ENCODE measurements around the gene INSYN2A. TPM values are rescaled to one million over a fixed set of nuclear protein-coding genes. Genes with fewer than 3 reads are reported as not detected.

Gene INSYN2A
- polyA plus RNA-seq, 1 donor = 0.65 TPM

DNA sequence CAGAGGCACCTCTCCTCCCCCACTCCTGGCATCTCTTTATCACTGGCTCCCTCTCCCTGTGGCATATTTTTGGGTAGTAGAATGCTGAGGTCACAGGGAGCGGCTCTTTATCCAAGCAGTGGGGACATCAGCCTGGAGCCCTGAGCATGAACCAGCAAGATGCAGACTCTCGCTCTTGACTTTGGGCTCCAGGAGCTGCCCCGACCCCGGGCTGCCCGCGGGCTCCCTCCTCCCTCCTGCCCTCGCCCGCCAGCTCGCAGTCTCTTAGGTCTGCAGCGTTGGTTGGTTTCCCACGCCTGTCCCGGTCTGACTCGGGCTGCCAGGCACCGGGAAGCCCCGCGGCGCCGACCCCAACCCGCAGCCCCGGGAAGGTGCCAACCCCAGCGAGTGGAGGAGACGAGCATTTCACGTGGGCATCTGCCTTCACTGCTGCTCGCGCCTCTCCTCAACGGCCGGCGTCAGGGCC, 1.3 kb downstream of the INSYN2A start:
- no peak for DNase-seq

DNA sequence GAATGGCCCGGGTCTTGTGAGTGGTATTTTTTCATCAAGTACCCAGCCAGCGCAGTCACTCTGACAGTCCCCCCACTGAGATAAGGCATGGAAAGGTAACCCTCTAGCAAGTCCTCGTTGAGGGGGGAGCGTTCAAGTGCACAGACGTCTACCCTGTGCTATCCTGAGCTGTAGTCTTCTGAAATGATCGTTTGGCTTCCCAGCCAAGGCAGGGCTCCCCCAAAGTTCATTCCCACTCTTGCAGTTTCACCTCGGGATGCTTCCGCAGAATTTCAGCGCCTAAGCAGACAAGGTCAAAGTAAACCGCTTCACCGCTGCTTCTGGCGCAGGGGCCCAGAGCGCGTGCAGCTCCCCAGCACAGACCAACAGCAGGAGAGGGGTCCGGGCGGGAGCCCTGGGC, 1.8 kb downstream of the INSYN2A start:
- no peak for DNase-seq

DNA sequence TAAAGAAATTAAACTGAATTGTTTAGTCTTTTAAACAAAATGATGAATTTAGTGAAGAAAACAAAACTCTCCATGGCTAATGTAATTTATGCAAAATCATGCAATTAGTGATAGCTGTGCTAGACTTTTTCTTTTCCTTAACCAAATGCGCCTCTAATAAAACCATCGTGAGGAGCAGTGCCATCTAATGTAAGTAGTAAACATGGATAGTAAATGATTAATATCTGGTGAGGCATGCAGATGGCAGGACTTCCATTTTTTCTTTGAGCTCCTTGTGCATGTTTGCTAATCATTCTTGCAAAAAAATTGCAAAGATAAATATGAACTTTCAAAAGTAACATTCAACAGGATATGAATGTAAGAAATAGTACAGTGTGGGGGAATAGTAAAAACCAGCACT, 2.3 kb downstream of the INSYN2A start:
- DNase-seq = no peak

DNA sequence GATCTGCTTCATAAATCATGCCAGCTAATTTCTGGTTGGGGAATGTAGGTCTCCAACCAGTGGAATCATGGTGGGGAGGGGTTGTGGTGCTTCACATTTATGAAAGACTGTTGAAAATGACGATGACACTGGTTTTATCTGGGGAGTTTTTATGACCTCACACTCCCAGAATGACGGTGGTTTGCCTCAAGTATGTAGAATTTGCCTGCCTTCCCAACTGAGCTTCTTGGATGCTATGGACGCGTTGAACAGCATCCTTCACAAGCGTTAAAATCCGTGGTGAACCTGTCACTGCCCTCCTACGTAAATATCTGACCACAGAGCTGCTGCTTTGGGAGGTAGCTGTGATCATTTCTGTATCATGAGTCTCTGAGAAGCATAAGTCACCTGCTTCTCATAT, 3.3 kb downstream of the INSYN2A start:
- no peak for DNase-seq

DNA sequence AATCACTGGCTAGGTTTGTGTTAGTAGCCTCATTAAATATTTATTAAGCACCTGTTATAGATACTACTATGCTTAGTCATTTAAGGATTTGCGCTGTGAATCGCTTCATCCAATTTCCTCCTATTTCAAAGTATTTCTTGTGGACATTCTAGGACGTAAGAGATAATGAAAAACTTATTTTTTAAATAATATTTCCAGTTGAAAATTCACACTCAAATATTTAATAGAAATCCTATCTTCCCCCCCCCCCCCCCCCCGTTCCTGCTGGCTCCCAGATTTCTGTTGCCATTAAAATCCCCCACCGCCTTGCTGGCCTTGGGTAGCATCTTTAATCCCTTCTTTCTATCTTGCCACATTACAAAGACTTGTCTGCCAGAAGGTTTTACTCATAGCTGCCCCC, 6.0 kb downstream of the INSYN2A start:
- DNase-seq = no peak

DNA sequence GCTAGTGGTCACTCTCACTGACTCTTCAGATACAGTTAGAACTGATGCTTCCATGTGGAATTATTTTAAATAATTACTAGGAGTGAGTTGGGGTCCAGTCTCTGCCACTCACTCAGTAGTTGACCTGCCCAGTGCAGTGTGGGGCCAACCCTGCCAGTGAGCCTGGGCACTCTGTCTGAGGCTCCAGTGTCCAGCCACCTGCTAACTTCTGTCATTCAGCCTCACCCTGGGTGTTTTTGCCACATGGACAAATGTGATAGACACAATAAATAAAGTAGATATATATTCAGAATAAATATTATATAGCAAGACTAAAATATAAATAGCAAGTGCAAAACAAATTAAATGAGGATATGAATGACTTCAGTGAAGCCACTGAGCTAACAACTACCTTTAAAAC, 7.2 kb downstream of the INSYN2A start:
- DNase-seq = no peak

DNA sequence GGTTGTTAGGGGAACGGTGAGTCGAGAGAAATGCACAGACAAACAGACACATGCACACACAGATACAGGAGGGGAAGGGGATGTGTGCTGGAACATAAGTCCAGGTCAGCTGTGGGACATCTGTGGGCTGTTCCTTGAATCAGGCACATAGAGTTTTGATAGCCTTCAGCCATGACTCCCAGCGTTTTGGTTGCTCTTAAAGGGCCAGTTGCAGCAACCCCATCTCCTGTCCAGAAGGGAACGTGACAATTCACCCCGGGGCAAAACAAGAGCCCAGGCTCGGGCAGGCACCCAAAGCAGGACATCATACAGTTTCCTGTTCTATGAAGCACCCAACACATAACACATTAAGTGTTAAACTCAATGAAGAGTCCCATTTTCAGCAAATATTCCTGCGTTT, 9.6 kb downstream of the INSYN2A start:
- no peak for DNase-seq

DNA sequence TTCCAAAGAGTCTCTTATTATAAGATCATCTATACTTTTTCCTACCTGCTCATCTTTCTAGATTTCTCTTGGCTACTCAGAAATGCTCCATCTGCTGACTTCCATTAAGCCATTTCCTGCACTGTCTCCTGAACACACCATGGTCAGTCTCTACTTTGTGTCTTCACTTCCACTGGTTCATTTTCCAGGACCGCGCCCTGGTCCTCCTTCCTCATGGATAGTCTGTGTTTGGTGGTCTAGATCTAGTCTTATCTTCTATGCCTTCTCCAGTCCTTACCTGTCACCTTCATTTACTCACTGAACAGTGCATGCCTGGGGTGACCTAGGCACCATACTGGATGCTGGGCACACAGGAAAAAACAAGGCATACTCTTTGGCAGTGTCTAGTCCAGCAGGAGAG, 11.8 kb downstream of the INSYN2A start:
- DNase-seq = no peak

DNA sequence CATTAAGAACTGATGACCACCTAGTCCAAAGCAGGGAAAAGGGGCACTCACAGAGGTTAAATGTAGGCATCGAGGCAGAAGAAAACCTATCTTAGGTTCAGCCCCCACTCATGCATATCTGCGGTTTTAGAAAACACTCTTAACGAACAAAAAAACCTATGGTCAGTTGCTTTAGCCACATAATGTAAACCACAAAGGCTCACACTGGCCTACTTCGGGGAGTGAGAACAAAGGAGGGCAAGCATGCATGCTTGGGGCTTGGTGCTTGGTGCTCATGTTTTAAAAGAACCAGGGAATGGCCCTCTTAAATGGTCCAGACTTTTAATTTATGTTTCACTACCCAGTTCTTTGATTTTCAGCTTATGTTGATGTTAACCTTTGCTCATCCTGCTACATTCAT, 14.2 kb downstream of the INSYN2A start:
- DNase-seq = no peak

DNA sequence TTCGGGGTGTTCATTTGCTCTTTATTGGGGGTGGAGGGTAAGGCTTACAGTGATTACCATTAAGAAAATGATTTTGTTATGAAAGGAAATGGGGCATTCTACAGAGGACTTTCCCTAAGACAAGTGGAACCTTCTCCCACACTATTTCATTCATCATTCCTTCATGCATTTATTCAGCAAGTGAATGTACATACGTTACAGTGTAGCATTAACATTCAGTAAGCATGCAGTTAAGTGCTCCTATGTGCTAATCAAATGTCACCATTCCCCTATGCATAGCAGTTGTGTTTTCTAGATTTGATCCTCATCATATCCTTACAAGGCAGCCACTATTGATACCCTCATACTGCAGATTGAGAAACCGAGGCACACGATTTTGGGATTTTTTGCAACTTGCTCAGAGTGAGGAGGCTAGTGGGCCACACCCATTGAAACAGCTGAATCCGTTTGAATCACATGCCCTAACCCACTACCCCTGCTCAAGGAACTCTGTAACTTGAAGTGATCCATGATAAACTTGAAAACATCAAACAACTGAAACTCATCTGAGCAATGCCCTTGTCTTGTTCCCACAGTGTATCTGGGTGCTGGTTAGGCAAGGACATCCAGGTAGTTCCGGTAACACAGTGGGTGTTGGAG, 16.7 kb downstream of the INSYN2A start:
- DNase-seq = no peak

DNA sequence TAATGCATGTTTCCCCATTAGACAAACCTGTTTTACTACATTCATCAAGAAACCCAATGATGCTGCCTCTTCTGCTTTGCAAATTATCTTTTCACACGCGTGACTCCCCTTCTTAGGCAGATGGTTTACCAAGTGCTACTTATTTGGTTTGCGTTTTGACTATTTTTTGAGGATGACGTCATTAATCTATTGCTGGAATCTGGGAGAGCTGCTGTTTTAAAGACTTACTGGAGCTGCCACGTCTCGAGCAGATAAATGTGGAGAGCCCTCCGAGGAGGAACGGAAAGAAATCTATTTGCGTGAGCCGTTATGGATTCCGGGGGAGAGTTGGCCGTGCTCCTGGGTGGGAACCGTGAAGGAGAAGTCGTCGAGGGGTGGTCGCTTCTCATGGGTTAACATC, 19.7 kb downstream of the INSYN2A start:
- DNase-seq = no peak

DNA sequence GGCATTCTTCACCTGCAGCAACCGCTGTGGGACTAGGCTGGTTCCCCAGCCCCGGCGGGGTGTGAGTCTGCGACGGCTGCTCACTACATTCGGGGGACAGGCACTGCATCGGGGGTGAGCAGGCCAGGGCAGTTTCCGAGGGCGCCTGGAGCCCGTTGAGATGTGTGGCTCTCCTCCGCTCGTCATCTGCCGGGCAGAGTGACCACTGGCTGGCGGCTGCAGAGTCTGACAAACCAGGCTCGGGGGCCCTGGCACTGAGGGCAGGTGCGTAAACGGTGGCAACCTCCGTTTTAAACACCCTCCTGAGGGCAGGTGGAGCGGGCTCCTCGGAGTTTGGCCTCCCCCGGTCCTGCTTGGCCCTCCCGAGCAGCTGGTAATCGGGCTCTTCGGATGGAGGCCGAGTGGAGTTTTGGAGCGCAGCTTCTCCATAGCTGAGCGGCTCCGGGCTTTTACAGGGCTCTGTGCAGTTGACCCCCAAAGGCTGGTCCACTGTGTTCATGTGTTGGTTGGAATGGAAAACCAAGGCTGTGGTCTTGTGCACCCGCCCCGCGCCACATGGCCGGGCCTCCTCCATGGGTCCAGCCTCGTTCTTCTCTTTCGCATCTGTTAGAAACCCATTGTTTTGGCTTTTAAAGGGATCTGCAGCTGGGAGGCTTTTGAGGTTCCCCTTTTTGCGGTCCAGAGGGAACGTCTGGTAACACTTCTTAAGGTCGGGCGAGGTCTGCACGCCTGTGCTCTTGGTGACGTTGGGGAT, 20.9 kb downstream of the INSYN2A start:
- DNase-seq = no peak

DNA sequence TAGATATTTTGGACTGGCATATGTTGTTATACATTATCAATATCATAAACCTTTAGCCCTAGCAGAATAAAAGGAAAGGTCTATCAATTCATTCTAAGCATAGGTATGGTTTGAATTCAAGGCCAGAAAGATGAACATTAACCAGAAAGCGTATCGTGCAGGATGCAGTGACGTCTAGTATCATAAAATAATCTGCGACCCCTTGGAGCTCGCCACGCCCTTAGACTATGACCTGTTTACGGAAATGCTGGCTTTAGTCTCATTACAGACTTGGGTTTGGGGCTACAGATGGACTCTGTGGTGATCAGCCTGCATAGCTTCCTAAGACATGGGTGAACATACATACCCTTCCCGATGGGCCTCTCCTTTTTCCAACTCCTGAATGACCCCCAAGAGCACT, 21.5 kb downstream of the INSYN2A start:
- no peak for DNase-seq

DNA sequence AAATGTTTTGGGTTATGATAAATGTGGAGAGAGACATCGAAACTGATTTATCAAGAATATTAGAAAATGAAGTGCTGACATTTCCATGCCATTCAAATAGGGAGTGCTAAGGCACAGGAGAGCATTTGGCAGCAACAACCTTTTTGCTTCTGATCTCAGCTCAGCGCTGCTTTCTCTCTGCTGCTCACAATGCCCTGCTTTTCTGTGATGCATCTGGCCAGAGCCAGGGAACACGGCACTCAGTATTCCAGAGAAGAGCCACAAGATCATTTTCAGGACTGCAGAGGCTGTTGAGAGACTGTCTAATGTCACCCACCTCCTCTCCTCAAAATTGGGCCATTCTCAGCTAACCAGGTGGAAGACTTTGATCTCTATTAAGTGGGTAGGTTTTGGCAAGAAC, 28.1 kb downstream of the INSYN2A start:
- DNase-seq = no peak

DNA sequence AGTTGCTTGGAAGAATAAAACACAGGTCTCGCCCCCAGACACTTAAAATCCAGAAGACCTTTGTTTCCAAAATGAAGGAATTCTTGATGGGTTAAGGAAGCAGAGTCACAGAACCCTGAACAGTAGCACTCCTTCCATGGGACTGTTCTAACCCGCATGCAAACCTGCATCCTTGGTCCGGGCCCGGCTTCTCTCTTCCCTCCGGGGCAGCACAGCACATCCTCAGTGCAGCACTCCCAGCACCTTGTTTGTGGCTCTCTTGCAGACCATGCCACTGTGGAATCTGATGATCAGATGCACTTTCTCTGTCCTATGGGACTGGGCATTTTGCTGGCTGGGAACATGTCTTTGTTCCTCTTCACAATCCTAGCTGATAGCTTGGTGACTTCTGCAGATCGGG, 33.5 kb downstream of the INSYN2A start:
- no peak for DNase-seq

DNA sequence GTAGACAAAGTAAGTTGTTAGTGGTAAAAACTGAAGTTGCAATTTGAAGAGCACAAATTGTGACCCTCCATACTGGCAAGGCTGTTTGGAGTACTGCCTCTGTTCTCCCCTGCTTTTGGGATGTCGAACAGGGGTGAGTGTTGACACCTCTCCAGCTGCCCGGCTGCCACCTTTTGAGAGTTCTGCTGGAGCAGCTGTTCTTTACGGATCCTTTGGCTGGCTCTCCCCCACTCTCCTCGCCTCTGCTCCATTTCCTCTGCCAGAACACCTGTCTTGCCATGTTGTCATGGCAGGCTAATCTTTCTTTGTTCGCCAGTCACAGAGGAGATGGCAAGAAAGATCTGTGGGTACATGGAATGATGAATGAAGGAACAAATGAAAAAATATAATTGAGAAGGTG, 34.9 kb downstream of the INSYN2A start:
- DNase-seq = no peak

DNA sequence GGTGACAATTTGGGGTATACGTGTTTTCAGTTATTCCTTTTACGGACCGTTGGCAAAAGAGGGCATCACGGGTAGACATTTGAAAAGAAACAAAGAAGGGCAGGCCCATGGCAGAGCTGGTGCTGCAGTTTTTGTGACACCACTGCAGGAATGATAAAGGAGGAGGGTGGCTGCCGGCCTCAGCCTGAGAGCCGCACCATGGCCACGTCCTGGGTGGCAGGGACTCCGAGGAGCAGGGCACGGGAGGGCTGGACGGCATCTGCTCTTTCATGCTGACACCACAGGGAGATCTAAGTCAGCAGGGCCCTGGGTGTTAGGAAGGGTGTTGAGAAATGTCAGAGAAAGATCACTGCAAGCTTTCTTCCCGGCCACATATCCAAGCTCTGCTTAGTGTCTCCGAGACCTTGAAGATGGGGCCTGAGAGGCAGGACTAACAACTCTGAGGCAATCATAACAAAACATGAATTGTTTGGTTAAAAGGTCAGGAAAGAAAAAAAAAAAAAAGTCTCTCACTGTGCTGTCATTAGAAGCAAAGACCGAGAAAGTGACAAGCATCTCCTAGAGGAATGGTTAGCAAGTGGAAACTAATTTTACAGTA, 36.6 kb downstream of the INSYN2A start:
- DNase-seq = no peak

DNA sequence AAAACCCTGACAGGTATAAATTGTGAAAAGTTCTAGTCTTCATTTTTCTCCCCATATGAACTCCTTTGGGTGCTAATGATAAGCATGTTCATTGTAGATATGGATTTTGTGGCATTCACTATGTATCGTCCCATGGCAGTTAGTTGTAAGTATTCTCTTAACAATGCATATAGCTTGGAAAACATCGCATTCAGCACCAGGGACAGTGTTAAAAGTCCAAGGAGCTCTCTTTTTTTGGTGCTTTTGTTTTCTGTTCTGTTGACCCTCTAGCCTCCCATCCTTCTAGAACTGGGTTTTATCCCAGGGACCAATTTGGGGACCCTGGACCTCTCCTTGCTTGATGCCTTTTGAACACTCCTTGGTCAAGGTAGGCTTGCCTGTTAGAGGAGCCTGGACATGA, 37.7 kb downstream of the INSYN2A start:
- no peak for DNase-seq

DNA sequence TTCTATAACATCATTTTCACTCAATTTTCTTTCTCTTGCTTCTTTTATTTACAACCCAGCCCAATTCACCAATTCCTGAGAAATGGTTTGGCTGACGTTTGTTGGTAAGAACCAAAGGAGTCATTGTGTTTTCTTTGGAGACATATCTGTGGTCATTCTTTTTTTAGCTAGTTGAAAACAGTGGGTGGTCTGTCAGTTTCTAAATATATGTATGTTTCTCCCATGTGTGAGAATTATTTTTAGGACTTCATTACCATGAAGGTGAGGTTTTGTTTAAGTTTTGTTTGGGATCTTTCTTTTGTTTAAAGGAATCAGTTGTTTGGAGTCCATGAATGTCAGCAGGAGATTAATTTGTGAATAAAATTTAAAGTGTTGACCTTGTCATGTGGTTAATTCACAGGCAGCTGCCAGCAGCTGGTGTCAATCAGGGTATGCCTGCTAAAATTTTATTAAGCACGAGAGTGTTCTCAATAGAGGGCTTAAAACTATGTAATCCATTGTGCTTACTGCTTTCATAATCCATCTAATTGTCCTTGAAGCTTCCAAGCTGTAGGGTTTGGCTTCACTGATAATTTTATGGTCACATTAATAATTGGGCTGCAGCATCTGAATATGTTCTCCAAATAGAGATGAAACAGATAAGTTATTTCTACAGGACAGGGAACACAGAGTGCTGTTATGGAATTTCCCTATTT, 38.7 kb downstream of the INSYN2A start:
- DNase-seq = no peak

DNA sequence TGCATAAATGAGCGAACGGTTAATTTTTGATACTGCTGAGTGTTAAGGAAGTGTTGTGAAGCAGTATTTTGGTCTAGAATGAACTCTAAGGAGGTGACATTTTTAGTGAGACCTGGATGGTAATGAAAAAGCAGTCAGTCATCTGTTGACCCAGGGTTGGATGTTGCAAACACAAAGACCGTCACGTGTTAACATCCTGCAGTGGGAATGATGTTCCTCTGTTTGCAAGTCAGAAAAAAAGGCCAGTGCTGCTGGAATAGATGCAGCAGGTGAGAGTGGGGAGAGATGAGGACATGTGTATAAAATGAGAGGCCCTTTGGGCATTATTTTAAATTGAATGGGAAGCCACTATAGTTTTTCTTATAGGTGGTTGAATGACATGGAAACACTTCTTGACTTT, 39.3 kb downstream of the INSYN2A start:
- DNase-seq = no peak

DNA sequence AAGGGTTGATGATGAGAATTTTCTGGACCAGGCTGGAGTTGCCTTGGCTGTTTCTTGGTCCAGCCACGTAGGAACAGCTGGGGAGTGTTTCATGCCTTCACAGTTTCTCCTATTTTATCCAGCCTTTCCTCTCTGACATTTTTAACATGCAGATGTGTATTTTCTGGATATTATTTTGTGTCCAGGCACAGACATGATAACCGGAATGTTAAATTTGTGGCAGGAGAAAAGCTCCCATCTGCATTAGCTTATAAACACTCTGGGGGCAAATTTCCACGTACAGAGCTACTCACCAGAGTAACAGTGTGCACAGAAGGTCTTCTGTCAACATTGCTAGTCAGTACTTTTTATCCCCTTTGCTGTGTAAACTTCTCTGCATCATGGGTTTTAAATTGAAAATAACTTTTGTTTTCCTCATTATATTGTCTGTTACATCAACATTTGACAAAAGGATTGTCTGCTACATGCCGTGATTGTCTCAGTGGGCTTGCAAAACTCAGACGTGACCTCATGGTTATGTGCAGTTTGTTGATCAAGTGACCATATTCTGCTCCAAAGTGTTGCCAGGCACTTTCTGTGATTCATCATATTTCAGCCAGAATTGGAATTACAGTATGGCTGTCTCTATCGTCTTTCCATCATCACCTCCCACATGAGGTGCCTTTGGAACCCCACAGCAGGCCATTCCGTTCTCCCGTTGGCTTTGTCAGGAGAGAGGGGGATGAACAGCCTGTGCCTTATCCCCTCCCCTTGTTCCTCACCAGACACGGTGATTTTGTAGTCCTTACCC, 41.4 kb downstream of the INSYN2A start:
- DNase-seq = no peak

DNA sequence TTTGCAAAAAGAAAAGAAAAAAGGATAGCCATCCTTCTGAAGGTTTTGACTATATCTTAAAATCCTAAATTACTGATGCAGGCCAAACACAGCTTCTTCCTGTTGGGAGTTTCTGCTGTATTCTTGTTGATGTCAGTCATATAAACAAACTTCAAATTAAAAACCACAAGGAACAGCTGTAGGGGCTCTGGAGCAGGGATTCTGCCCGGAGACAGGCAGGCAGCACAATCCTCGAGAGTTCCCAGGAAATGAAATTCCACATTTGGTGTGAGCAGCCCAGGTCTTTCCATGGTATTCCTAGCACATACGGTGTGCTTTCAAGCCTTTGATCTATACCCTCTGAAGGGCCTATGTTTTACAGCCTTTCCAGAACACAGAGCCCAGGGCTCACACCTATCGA, 43.2 kb downstream of the INSYN2A start:
- no peak for DNase-seq

Data from hindlimb muscle (tissue), 1 donor.